SKM-1 treated with dmso at 0.1 percent for 144 hours (cell line): ENCODE measurements around the gene CD4.

ENCODE experiments used
- DNase-seq: peaks from one replicate; lab custom pipeline; 2025; ENCODE audit not compliant: unreplicated experiment; lab: John Stamatoyannopoulos, UW

Gene CD4

DNA sequence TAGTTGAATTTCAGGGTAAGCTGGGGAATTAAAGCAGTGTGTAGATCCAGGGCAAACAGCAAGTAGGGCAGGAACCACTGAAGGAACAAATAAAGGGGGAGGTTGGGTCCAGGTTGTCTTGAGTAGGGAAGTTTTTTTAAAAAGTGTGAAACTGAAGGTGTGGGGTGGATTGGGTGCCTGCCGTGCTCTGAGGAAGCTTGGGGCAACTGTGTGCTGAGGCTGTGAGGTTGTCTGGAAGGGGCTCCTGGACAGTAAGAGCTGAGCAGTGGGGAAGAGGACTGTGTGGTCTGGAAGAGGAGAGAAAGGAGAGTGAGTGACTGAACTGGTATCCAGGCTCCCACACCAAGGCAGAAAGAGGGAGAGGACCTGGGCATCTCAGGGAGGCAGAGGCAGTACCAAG lies 21.4 kb downstream of the CD4 start:
- DNase-seq, result no peak

GRCh38 chr12:6813363-6813762 lies 24.0 kb downstream of the CD4 start:
- DNase-seq, result no peak

GRCh38 chr12:6816598-6816997 lies 27.3 kb downstream of the CD4 start:
- no peak for DNase-seq

GRCh38 chr12:6817098-6817497 lies 27.8 kb downstream of the CD4 start:
- DNase-seq, result no peak

GRCh38 chr12:6817662-6818157 lies 28.4 kb downstream of the CD4 start:
- DNase-seq, result no peak

GRCh38 chr12:6818222-6818621 lies 28.9 kb downstream of the CD4 start:
- no peak for DNase-seq

- no peak for DNase-seq
Measured at GRCh38 chr12:6818645-6819044, 29.3 kb downstream of the CD4 start.

DNA sequence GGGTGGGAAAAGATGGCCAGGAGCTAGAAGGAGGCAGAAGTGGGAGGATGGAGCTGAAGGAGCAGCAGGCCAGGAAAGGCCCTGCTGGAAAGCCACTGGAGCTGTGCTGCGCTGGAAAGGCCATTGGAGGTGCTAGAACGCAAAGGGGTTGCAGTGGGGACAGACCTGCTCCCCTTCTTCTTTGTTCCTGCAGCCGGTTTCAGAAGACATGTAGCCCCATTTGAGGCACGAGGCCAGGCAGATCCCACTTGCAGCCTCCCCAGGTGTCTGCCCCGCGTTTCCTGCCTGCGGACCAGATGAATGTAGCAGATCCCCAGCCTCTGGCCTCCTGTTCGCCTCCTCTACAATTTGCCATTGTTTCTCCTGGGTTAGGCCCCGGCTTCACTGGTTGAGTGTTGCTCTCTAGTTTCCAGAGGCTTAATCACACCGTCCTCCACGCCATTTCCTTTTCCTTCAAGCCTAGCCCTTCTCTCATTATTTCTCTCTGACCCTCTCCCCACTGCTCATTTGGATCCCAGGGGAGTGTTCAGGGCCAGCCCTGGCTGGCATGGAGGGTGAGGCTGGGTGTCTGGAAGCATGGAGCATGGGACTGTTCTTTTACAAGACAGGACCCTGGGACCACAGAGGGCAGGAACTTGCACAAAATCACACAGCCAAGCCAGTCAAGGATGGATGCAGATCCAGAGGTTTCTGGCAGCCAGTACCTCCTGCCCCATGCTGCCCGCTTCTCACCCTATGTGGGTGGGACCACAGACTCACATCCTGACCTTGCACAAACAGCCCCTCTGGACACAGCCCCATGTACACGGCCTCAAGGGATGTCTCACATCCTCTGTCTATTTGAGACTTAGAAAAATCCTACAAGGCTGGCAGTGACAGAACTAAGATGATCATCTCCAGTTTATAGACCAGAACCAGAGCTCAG lies 30.0 kb downstream of the CD4 start:
- DNase-seq, result no peak

DNA sequence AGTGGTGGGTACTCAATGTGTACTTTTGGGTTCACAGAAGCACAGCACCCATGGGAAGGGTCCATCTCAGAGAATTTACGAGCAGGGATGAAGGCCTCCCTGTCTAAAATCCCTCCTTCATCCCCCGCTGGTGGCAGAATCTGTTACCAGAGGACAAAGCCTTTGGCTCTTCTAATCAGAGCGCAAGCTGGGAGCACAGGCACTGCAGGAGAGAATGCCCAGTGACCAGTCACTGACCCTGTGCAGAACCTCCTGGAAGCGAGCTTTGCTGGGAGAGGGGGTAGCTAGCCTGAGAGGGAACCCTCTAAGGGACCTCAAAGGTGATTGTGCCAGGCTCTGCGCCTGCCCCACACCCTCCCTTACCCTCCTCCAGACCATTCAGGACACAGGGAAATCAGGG lies 30.8 kb downstream of the CD4 start:
- no peak for DNase-seq

DNA sequence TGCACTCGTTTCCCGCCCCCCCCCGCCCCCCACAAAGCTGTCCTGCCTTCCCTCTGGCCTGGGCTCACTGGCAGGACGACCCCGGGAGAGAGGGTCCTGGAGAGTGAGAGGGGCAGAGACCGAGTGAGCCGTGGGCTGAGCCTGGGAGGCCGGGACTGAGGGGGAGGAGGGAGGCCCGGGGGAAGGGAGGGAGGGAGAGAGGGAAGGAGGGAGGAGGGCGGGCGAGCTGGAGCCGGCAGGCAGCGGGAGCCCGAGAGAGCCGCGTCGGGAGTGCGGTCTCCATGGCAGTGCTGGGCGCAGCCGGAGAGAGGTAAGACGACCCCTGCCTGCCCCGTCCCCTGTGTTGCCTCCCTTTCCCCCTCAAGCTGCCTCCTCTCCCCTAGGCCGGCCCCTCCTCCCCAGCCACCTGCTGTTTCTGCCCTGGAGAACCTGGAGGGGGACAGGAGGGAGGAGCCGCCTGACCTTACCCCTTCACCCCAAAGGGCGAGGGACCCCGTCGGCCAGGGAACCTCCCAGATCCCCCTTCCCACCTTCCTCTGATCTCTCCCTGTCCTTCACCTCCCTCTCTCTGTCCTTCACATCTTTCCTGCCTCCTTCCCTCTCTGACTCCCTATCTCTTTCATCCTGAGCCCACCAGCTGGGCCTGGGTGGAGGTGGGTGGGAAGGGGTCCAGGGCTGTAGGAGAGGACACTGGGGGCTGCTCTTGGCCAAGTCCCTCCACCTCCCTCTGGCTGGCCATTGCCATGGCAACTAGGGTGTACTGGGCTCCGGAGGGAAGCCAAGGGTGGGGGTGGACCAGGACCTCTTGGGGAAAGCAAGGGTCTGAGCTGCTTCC lies 32.5 kb downstream of the CD4 start, which contains the start of gene GPR162:
GPR162 (plus strand) TSS at position 231 of the 835 bp plus-strand sequence. CDS start 2,078 bp downstream, outside the sequence.
- DNase-seq, result no peak

DNA sequence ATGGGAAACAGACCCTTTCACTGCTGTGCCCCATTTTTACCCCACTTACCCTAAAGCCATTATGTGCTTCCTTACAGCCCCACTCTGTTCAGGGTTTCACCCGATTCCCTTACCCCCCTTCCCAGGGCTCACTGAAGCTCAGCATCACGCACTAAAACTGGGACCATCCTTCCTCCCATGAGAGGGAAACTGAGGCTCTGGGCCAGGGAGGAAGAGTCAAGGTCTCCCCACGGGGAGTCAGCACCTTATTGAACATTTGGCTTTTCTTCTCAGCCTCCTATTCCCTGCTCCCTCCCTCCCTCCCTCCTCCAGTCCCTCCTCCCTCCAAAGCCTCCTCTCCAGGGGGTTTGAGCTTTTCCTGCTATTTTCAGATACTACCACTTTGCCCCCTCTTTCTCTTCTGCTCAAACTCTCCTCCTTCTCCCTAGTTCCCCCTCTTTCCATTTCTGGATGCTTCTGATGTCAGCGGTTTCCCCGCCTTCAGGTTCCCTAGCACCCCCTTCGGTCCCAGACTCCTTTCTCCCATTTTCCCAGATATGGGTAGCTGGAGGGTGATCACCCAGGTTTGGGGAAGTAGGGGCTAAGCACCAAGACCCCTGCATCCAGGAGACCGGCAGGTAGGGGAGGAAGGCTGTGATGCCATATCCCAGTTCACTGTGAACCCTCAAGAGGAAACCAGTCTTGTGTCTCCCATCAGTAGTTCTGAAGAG lies 33.3 kb downstream of the CD4 start:
- DNase-seq, result no peak

GRCh38 chr12:6823182-6824084 lies 34.1 kb downstream of the CD4 start:
- DNase-seq, result no peak

- DNase-seq, result no peak
Measured at GRCh38 chr12:6824085-6824775, 34.9 kb downstream of the CD4 start.

GRCh38 chr12:6824901-6825381 lies 35.6 kb downstream of the CD4 start:
- DNase-seq, result no peak

DNA sequence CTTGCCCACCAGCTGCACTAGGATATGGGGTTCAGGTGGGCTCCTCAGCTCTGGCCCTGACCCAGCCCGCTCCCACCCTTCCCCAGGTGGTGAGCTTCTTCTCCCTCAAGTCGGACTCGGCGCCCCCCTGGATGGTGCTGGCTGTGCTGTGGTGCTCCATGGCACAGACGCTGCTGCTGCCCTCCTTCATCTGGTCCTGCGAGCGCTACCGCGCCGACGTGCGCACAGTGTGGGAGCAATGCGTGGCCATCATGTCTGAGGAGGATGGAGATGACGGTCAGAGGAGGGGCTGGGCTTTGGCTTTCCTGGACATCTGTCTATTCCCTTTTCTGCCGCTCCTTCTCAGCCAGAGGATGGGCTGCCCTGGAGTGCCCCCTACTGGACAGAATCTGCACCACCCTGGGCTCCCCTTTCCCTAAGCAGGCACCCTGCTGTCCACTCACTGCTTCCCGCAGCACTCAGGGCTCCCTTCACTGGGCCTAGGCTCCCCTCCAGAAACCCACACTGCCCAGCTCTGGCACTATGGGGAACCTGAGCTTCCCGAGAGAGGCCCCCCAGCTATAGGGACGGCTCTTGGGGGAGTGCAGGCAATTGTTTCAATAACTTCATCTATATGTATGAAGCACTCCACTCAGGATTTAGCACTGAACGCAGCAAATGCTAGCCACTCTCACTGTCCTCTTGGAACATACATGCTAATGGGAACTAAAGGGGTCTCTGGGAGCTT lies 36.2 kb downstream of the CD4 start:
- peak; percentile 17 for DNase-seq

- no peak for DNase-seq
Measured at GRCh38 chr12:6826125-6826733, 36.9 kb downstream of the CD4 start.

- no peak for DNase-seq
Measured at GRCh38 chr12:6826734-6827436, 37.6 kb downstream of the CD4 start.
